ENCODE results near the gene NSUN5.
"Not testable (repeated sequence)": the region's sequence is repeated elsewhere in the genome, so short reads cannot be mapped to it uniquely, and the experiment has no call there.

DNA sequence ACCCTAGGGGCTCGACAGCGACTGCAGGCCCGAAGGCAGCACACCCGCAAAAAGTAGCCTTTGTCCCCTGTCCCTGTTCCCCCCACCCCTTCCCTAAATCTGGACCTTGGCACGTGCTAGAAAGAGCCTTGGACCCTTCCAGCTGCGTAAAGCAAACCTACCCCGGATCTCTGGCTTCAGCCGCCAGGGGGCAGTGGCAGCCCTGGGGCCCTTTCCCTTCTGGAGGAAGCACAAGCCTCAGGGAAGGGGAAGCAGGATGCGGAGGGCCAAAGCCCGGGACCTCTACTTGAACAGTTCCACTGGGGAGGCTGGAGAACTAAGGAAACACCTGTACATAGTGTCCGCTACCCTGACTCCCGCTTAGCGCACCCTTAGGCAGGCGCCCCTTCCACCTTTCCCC lies 7.5 kb downstream of the NSUN5 start:
- not testable (repeated sequence) for TF ChIP-seq CTCF (conservative IDR thresholded peaks at IDR 0.05 in 1 of 2, IDR thresholded peaks at IDR 0.05 in 1 of 2; ENCODE audit: low read depth in 1 of 2, low read length in 2 of 2); EZH2 (IDR thresholded peaks at IDR 0.05; ENCODE audit: low read length, missing control alignments)

All from fibroblast of lung (primary cell).